ENCODE results near the gene SPOPL.

SPOPL gene

GRCh38 chr2:138494265-138494966 is 7.2 kb upstream of the SPOPL start:
- TF ChIP-seq POLR2AphosphoS5 (IDR thresholded peaks at IDR 0.05; ENCODE audit: low read depth, low read length) (no peak), TAF1 (IDR thresholded peaks at IDR 0.05; ENCODE audit: borderline replicate concordance, insufficient read depth, low read length) (no peak), REST (IDR thresholded peaks at IDR 0.05; ENCODE audit: insufficient read depth in 1 of 2, low read depth in 2 of 2, low read length in 2 of 2) (no peak), SIN3A (IDR thresholded peaks at IDR 0.05; ENCODE audit: borderline replicate concordance, insufficient read depth, low read length) (no peak)

GRCh38 chr2:138495384-138495783 is 6.2 kb upstream of the SPOPL start:
- TF ChIP-seq TAF1 (IDR thresholded peaks at IDR 0.05; ENCODE audit: borderline replicate concordance, insufficient read depth, low read length) (no peak), REST (IDR thresholded peaks at IDR 0.05; ENCODE audit: insufficient read depth in 1 of 2, low read depth in 2 of 2, low read length in 2 of 2) (no peak), FOXP2 (optimal IDR thresholded peaks at IDR 0.05; ENCODE audit: borderline replicate concordance, extremely low read depth, extremely low read length, insufficient read depth) (no peak), POLR2AphosphoS5 (IDR thresholded peaks at IDR 0.05; ENCODE audit: low read depth, low read length) (no peak), SIN3A (IDR thresholded peaks at IDR 0.05; ENCODE audit: borderline replicate concordance, insufficient read depth, low read length) (no peak)

DNA sequence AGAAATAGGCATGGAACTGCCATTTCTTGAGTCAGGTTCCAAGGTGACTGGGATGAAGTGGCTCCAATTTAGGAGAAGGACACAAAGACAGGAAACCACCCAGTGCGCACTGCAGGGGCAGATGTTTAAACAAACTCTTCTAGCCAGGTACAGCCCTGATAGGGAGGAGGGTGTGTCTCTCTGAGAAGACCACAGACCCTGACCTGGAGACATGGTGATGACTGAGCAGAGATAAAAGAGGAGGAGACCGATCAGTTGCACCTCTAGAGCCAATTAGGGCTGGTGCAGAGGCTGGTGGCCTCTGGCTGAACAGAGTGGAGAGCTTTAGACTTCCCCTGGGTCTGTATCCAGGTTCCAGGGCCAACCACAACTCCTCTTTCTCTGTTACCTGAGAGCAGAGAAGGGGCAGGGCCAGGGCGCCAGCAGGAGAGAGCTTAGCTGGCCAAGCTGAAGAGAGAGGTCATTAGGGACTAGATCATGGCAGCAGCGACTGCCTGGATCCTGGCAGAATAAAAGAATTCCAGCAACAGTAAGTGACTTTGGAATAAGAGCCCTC is 5.4 kb upstream of the SPOPL start:
- TF ChIP-seq SIN3A (IDR thresholded peaks at IDR 0.05; ENCODE audit: borderline replicate concordance, insufficient read depth, low read length) (no peak), REST (IDR thresholded peaks at IDR 0.05; ENCODE audit: insufficient read depth in 1 of 2, low read depth in 2 of 2, low read length in 2 of 2) (no peak), FOXP2 (optimal IDR thresholded peaks at IDR 0.05; ENCODE audit: borderline replicate concordance, extremely low read depth, extremely low read length, insufficient read depth) (no peak), TAF1 (IDR thresholded peaks at IDR 0.05; ENCODE audit: borderline replicate concordance, insufficient read depth, low read length) (no peak), POLR2AphosphoS5 (IDR thresholded peaks at IDR 0.05; ENCODE audit: low read depth, low read length) (no peak)

GRCh38 chr2:138497294-138497693 is 4.3 kb upstream of the SPOPL start:
- TF ChIP-seq FOXP2 (optimal IDR thresholded peaks at IDR 0.05; ENCODE audit: borderline replicate concordance, extremely low read depth, extremely low read length, insufficient read depth) (no peak), TAF1 (IDR thresholded peaks at IDR 0.05; ENCODE audit: borderline replicate concordance, insufficient read depth, low read length) (no peak), REST (IDR thresholded peaks at IDR 0.05; ENCODE audit: insufficient read depth in 1 of 2, low read depth in 2 of 2, low read length in 2 of 2) (no peak), POLR2AphosphoS5 (IDR thresholded peaks at IDR 0.05; ENCODE audit: low read depth, low read length) (no peak), SIN3A (IDR thresholded peaks at IDR 0.05; ENCODE audit: borderline replicate concordance, insufficient read depth, low read length) (no peak)
